ENCODE results near the gene RNF220. TPM values are rescaled to one million over a fixed set of nuclear protein-coding genes. Genes with fewer than 3 reads are reported as not detected.

RNF220 gene
- total and polyA plus RNA-seq, 2 of the 13 experiments (the other 11 are each of a cell fraction or from before 2014, with no cell fraction given): 48.2 to 72.1 TPM

DNA sequence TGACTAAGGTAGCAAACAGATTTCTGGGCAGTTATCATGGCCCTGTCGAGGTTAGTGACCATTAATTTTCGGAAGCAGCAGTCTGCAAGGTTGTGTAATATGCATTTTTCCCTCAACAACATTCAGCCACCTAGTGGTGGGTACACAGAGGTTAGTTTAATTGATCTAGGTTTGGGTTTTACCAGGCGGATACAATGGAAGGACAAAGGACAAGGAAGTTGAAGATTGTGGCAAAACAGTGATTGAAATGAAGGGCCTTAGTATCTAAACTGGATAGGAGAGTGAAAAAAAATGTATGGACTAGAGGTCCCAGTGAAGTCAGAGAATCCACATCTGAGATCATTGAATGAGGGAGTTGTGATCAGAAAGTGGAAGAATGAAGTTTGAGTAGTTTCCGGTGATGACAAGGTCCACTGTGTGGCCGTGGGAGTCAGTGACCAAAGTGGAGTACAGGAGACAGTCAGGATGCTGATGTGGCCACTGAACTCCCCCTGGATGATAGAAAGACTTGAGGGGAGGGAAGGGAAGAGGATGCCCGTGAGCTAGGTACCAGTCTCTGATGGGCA is 272.2 kb downstream of the RNF220 start (continued):
- TF ChIP-seq, protein P1, sequence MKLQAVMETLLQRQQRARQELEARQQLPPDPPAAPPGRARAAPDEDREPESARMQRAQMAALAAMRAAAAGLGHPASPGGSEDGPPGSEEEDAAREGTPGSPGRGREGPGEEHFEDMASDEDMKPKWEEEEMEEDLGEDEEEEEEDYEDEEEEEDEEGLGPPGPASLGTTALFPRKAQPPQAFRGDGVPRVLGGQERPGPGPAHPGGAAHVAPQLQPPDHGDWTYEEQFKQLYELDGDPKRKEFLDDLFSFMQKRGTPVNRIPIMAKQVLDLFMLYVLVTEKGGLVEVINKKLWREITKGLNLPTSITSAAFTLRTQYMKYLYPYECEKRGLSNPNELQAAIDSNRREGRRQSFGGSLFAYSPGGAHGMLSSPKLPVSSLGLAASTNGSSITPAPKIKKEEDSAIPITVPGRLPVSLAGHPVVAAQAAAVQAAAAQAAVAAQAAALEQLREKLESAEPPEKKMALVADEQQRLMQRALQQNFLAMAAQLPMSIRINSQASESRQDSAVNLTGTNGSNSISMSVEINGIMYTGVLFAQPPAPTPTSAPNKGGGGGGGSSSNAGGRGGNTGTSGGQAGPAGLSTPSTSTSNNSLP (IDR thresholded peaks at IDR 0.05; ENCODE audit: low read depth, low read length): peak; percentile 95
- 0 out of 2 replicates have a peak, but pooled peaks have one; percentile 28 for TF ChIP-seq SMAD3 (CRISPR knock-in tag; IDR thresholded peaks at IDR 0.05)
- 0 out of 2 replicates have a peak, but pooled peaks have one; percentile 20 for TF ChIP-seq IRF2 (CRISPR knock-in tag; IDR thresholded peaks at IDR 0.05)
- TF ChIP-seq MAF1 (CRISPR knock-in tag; IDR thresholded peaks at IDR 0.05; ENCODE audit: borderline replicate concordance): no peak
- TF ChIP-seq, protein P2, sequence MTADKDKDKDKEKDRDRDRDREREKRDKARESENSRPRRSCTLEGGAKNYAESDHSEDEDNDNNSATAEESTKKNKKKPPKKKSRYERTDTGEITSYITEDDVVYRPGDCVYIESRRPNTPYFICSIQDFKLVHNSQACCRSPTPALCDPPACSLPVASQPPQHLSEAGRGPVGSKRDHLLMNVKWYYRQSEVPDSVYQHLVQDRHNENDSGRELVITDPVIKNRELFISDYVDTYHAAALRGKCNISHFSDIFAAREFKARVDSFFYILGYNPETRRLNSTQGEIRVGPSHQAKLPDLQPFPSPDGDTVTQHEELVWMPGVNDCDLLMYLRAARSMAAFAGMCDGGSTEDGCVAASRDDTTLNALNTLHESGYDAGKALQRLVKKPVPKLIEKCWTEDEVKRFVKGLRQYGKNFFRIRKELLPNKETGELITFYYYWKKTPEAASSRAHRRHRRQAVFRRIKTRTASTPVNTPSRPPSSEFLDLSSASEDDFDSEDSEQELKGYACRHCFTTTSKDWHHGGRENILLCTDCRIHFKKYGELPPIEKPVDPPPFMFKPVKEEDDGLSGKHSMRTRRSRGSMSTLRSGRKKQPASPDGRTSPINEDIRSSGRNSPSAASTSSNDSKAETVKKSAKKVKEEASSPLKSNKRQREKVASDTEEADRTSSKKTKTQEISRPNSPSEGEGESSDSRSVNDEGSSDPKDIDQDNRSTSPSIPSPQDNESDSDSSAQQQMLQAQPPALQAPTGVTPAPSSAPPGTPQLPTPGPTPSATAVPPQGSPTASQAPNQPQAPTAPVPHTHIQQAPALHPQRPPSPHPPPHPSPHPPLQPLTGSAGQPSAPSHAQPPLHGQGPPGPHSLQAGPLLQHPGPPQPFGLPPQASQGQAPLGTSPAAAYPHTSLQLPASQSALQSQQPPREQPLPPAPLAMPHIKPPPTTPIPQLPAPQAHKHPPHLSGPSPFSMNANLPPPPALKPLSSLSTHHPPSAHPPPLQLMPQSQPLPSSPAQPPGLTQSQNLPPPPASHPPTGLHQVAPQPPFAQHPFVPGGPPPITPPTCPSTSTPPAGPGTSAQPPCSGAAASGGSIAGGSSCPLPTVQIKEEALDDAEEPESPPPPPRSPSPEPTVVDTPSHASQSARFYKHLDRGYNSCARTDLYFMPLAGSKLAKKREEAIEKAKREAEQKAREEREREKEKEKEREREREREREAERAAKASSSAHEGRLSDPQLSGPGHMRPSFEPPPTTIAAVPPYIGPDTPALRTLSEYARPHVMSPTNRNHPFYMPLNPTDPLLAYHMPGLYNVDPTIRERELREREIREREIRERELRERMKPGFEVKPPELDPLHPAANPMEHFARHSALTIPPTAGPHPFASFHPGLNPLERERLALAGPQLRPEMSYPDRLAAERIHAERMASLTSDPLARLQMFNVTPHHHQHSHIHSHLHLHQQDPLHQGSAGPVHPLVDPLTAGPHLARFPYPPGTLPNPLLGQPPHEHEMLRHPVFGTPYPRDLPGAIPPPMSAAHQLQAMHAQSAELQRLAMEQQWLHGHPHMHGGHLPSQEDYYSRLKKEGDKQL (CRISPR knock-in tag; IDR thresholded peaks at IDR 0.05; ENCODE audit: low read depth): no peak
- TF ChIP-seq, protein P3, sequence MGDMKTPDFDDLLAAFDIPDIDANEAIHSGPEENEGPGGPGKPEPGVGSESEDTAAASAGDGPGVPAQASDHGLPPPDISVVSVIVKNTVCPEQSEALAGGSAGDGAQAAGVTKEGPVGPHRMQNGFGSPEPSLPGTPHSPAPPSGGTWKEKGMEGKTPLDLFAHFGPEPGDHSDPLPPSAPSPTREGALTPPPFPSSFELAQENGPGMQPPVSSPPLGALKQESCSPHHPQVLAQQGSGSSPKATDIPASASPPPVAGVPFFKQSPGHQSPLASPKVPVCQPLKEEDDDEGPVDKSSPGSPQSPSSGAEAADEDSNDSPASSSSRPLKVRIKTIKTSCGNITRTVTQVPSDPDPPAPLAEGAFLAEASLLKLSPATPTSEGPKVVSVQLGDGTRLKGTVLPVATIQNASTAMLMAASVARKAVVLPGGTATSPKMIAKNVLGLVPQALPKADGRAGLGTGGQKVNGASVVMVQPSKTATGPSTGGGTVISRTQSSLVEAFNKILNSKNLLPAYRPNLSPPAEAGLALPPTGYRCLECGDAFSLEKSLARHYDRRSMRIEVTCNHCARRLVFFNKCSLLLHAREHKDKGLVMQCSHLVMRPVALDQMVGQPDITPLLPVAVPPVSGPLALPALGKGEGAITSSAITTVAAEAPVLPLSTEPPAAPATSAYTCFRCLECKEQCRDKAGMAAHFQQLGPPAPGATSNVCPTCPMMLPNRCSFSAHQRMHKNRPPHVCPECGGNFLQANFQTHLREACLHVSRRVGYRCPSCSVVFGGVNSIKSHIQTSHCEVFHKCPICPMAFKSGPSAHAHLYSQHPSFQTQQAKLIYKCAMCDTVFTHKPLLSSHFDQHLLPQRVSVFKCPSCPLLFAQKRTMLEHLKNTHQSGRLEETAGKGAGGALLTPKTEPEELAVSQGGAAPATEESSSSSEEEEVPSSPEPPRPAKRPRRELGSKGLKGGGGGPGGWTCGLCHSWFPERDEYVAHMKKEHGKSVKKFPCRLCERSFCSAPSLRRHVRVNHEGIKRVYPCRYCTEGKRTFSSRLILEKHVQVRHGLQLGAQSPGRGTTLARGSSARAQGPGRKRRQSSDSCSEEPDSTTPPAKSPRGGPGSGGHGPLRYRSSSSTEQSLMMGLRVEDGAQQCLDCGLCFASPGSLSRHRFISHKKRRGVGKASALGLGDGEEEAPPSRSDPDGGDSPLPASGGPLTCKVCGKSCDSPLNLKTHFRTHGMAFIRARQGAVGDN (CRISPR knock-in tag; IDR thresholded peaks at IDR 0.05): no peak
- no peak for TF ChIP-seq EED (CRISPR knock-in tag; IDR thresholded peaks at IDR 0.05)
- TF ChIP-seq, protein P4, sequence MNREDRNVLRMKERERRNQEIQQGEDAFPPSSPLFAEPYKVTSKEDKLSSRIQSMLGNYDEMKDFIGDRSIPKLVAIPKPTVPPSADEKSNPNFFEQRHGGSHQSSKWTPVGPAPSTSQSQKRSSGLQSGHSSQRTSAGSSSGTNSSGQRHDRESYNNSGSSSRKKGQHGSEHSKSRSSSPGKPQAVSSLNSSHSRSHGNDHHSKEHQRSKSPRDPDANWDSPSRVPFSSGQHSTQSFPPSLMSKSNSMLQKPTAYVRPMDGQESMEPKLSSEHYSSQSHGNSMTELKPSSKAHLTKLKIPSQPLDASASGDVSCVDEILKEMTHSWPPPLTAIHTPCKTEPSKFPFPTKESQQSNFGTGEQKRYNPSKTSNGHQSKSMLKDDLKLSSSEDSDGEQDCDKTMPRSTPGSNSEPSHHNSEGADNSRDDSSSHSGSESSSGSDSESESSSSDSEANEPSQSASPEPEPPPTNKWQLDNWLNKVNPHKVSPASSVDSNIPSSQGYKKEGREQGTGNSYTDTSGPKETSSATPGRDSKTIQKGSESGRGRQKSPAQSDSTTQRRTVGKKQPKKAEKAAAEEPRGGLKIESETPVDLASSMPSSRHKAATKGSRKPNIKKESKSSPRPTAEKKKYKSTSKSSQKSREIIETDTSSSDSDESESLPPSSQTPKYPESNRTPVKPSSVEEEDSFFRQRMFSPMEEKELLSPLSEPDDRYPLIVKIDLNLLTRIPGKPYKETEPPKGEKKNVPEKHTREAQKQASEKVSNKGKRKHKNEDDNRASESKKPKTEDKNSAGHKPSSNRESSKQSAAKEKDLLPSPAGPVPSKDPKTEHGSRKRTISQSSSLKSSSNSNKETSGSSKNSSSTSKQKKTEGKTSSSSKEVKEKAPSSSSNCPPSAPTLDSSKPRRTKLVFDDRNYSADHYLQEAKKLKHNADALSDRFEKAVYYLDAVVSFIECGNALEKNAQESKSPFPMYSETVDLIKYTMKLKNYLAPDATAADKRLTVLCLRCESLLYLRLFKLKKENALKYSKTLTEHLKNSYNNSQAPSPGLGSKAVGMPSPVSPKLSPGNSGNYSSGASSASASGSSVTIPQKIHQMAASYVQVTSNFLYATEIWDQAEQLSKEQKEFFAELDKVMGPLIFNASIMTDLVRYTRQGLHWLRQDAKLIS (CRISPR knock-in tag; IDR thresholded peaks at IDR 0.05): no peak
- TF ChIP-seq PHF20 (CRISPR knock-in tag; IDR thresholded peaks at IDR 0.05): no peak
- TF ChIP-seq NKX3-1 (CRISPR knock-in tag; IDR thresholded peaks at IDR 0.05): no peak
